Prostate gland (tissue), 2 donors: ENCODE results near the gene SPG7. TPM values are rescaled to one million over a fixed set of nuclear protein-coding genes. Genes with fewer than 3 reads are reported as not detected.

Experiments used
- DNase-seq: peaks from one replicate; pipeline ENCODE4 v3.0.0-alpha.2; 2019; ENCODE audit warnings: low spot score
- H3K27ac ChIP-seq, 2 donors: fragments of 200-600 bp; sonication (generic); 2 replicates each; pipeline ENCODE4 v1.5.1; 2017 to 2019
- H3K27me3 ChIP-seq: fragments of 200-600 bp; sonication (generic); replicated peaks from 2 replicates; pipeline ENCODE4 v1.5.1; 2019; ENCODE audit not compliant: insufficient read depth
- H3K36me3 ChIP-seq, 2 donors: fragments of 200-600 bp; sonication (generic); 1 replicate in 1 of 2; 2 replicates in 1 of 2; pipeline versions ENCODE4 v1.5.1 to v1.8.1; 2017 to 2019
- H3K4me1 ChIP-seq: fragments of 200-600 bp; sonication (generic); replicated peaks from 2 replicates; pipeline ENCODE4 v1.5.1; 2019
- H3K4me3 ChIP-seq, 2 donors: fragments of 200-600 bp; sonication (generic); 2 replicates each; pipeline ENCODE4 v1.5.1; 2017 to 2019
- H3K9me3 ChIP-seq: fragments of 200-600 bp; sonication (generic); 2 replicates; pipeline ENCODE4 v1.5.1; 2017
- CTCF ChIP-seq, 4 experiments: fragments of 200-600 bp in 2 of 4; fragments of 450-650 bp in 2 of 4; sonication (generic) in 2 of 4; IDR thresholded peaks; 1 replicate in 3 of 4; 2 replicates in 1 of 4; pipeline ENCODE4 v1.5.1; 2016 to 2019; ENCODE audit warnings: antibody characterized with exemption in 4 of 4, mild to moderate bottlenecking in 2 of 4, moderate library complexity in 2 of 4
- POLR2A ChIP-seq: fragments of 450-650 bp; IDR thresholded peaks from one replicate; pipeline ENCODE4 v1.6.1; 2016; ENCODE audit warnings: antibody characterized with exemption, mild to moderate bottlenecking
- POLR2AphosphoS5 ChIP-seq: sonication (generic); formaldehyde crosslinking; IDR thresholded peaks from one replicate; pipeline ENCODE4 v1.6.1; 2017; ENCODE audit warnings: antibody characterized with exemption
- WGBS: methylation state at CpG from one replicate; pipeline ENCODE4 v1.1.5; 2018; 5-methylcytosine and 5-hydroxymethylcytosine counted together
- intact Hi-C: fragments of 100-400 bp; cut with DNase I; formaldehyde crosslinking; loops from one replicate; pipeline ENCODE4 v1.14.2; 2022
- total RNA-seq, 2 donors: library from RNA; depleted of rRNA; stranded (reverse); fragments of >200 nt; gene quantifications; one replicate each; pipeline ENCODE4 v1.1.0, GENCODE V29; 2016

SPG7 gene
- total RNA-seq, 2 donors from 2014 or later = 128 to 165 TPM

- Histone ChIP-seq H3K27ac (peak overlapping the region; percentile 81 to 91), H3K27me3 (no peaks in the 10 kb centered on the region), H3K9me3 (no peaks in the 10 kb centered on the region), H3K4me1 (peaks cover 12% of the 10 kb centered on the region), H3K36me3 (no peaks in the 10 kb centered on the region), H3K4me3 (peak overlapping the region; percentile 78 to 93)
- no peak for DNase-seq
- no peak for TF ChIP-seq CTCF (IDR thresholded peaks at IDR 0.05)
- TF ChIP-seq POLR2AphosphoS5 = no peak
- no peak for TF ChIP-seq POLR2A
- intact Hi-C loops = loop anchor here (2.0 to 5.0 kb wide), 2 partner anchors 17 to 144 kb away; partner anchors contain the start of gene SPG7
- WGBS = 2% methylated on average over 22 of the region's 22 CpGs
Measured at GRCh38 chr16:89491238-89491869, 16.8 kb upstream of the SPG7 start.

- Histone ChIP-seq H3K36me3 (no peaks in the 10 kb centered on the region), H3K4me3 (no peak overlapping the region), H3K27ac (no peak overlapping the region), H3K9me3 (no peaks in the 10 kb centered on the region), H3K27me3 (no peaks in the 10 kb centered on the region), H3K4me1 (peaks cover 12% of the 10 kb centered on the region)
- intact Hi-C loops = loop anchor here (2.0 to 5.0 kb wide), 2 partner anchors 17 to 145 kb away; partner anchors contain the start of gene SPG7
- 89% methylated on average over 24 of the region's 24 CpGs for WGBS
- DNase-seq = no peak
- no peak for TF ChIP-seq POLR2A
- no peak for TF ChIP-seq POLR2AphosphoS5
- no peak for TF ChIP-seq CTCF (IDR thresholded peaks at IDR 0.05)
Measured at GRCh38 chr16:89491974-89492687, 16.1 kb upstream of the SPG7 start.

GRCh38 chr16:89493776-89494175, 14.4 kb upstream of the SPG7 start:
- H3K27ac ChIP-seq = no peak overlapping the region
- TF ChIP-seq POLR2AphosphoS5 (no peak), CTCF (IDR thresholded peaks at IDR 0.05) (no peak), POLR2A (no peak)
- no peak for DNase-seq
- peaks cover 7% of the 10 kb centered on the region for H3K4me1 ChIP-seq
- H3K4me3 ChIP-seq = no peak overlapping the region
- no peaks in the 10 kb centered on the region for H3K9me3 ChIP-seq
- no peaks in the 10 kb centered on the region for H3K36me3 ChIP-seq
- no peaks in the 10 kb centered on the region for H3K27me3 ChIP-seq
- intact Hi-C loops = loop anchor here (5.0 kb wide), 1 partner anchor 146 kb away; no protein-coding TSS in a partner anchor
- WGBS = 66% methylated on average over 5 of the region's 5 CpGs

GRCh38 chr16:89495121-89495520, 13.1 kb upstream of the SPG7 start:
- Histone ChIP-seq H3K27ac (no peak overlapping the region), H3K27me3 (no peaks in the 10 kb centered on the region), H3K4me3 (no peak overlapping the region), H3K4me1 (peaks cover 6% of the 10 kb centered on the region), H3K36me3 (no peaks in the 10 kb centered on the region), H3K9me3 (no peaks in the 10 kb centered on the region)
- WGBS = 64% methylated on average over 3 of the region's 3 CpGs
- no peak for DNase-seq
- TF ChIP-seq POLR2AphosphoS5 (no peak), POLR2A (no peak), CTCF (IDR thresholded peaks at IDR 0.05) (no peak)
- intact Hi-C loops = no loop called here

- TF ChIP-seq POLR2AphosphoS5 = peak; percentile 24
- TF ChIP-seq CTCF (IDR thresholded peaks at IDR 0.05) = no peak
- no peak overlapping the region for H3K27ac ChIP-seq
- 62% methylated on average over 10 of the region's 10 CpGs for WGBS
Measured at GRCh38 chr16:89498839-89499238, 9.4 kb upstream of the SPG7 start.

More at GRCh38 chr16:89498839-89499238, 9.4 kb upstream of the SPG7 start:
- no peaks in the 10 kb centered on the region for H3K27me3 ChIP-seq
- no peaks in the 10 kb centered on the region for H3K36me3 ChIP-seq
- intact Hi-C loops = no loop called here
- no peak overlapping the region for H3K4me3 ChIP-seq
- no peaks in the 10 kb centered on the region for H3K4me1 ChIP-seq
- no peak for DNase-seq
- no peaks in the 10 kb centered on the region for H3K9me3 ChIP-seq
